Aorta (tissue), 5 donors: ENCODE data around the gene EPG5. TPM values are rescaled to one million over a fixed set of nuclear protein-coding genes. Genes with fewer than 3 reads are reported as not detected.
"Not testable (repeated sequence)": the region's sequence is repeated elsewhere in the genome, so short reads cannot be mapped to it uniquely, and the experiment has no call there.

Experiments used
- ATAC-seq: fragments of 200-7000 bp; cut with Tn5 transposase; one replicate; pipeline ENCODE4 v1.9.1; 2022; ENCODE audit warnings: moderate library complexity; ENCODE audit not compliant: low FRiP score
- DNase-seq, 2 donors: peaks; one replicate each; pipeline ENCODE4 v3.0.0-alpha.2; 2020
- H3K27ac ChIP-seq, 2 donors: one replicate each; pipeline ENCODE4 v1.5.1; 2013; ENCODE audit warnings: low read length in 2 of 2, mild to moderate bottlenecking in 2 of 2, moderate library complexity in 2 of 2, control low read depth in 1 of 2, inconsistent platforms in 1 of 2, low read depth in 1 of 2
- H3K27me3 ChIP-seq, 2 donors: one replicate each; pipeline ENCODE4 v1.6.1; 2013; ENCODE audit warnings: control low read depth in 1 of 2, low read length in 1 of 2, mild to moderate bottlenecking in 1 of 2, moderate library complexity in 1 of 2; ENCODE audit not compliant: insufficient read depth in 2 of 2, control insufficient read depth in 1 of 2
- H3K36me3 ChIP-seq, 2 donors: one replicate each; pipeline ENCODE4 v1.6.1; 2013; ENCODE audit warnings: control low read depth in 1 of 2, low read length in 1 of 2, mild to moderate bottlenecking in 1 of 2; ENCODE audit not compliant: insufficient read depth in 2 of 2, control insufficient read depth in 1 of 2
- H3K4me1 ChIP-seq, 2 donors: one replicate each; pipeline ENCODE4 v1.6.1; 2013; ENCODE audit warnings: low read length in 2 of 2, control low read depth in 1 of 2, mild to moderate bottlenecking in 1 of 2, moderate library complexity in 1 of 2; ENCODE audit not compliant: insufficient read depth in 2 of 2, control insufficient read depth in 1 of 2
- H3K4me3 ChIP-seq, 2 donors: one replicate each; pipeline ENCODE4 v1.5.1; 2013; ENCODE audit warnings: low read length in 2 of 2, control low read depth in 1 of 2, mild to moderate bottlenecking in 1 of 2
- H3K9me3 ChIP-seq: one replicate; pipeline ENCODE4 v1.6.1; 2013; ENCODE audit warnings: mild to moderate bottlenecking, low read length; ENCODE audit not compliant: control insufficient read depth
- WGBS, 2 donors: extraction: QIAGEN DNeasy Blood & Tissue Kit; methylation state at CpG; one replicate each; pipeline ENCODE4 v1.1.7; 2013; 5-methylcytosine and 5-hydroxymethylcytosine counted together
- intact Hi-C, 2 donors: fragments of 100-400 bp; cut with DNase I; formaldehyde crosslinking; loops; one replicate each; pipeline versions ENCODE4 v1.14.2 to v1.15.0; 2022
- polyA plus RNA-seq, 2 donors: library from polyadenylated mRNA; stranded (reverse); fragments of 200-250 nt; gene quantifications; one replicate each; pipeline ENCODE4 v1.2.3, GENCODE V29; 2013
- total RNA-seq, 2 donors: library from RNA; stranded (reverse); fragmentation: NEBNext Ultra II Directional; extraction: Animal tissue kit (Norgen Biotek cat#: 25700); gene quantifications; one replicate each; pipeline ENCODE4 v1.2.1, GENCODE V29; 2021
- donor health status: healthy with polysubstance abuse.
- donor health status: Bipolar disorder and iron deficiency.
- donor health status: DM: no; HTN: no; CAD: no.
- donor health status: DM: no; HTN: no; CAD: no.
- donor health status: DM: yes; HTN: yes; CAD: no.

EPG5 gene
- total and polyA plus RNA-seq, 4 donors: 2.5 to 37.3 (median 19.8) TPM

DNA sequence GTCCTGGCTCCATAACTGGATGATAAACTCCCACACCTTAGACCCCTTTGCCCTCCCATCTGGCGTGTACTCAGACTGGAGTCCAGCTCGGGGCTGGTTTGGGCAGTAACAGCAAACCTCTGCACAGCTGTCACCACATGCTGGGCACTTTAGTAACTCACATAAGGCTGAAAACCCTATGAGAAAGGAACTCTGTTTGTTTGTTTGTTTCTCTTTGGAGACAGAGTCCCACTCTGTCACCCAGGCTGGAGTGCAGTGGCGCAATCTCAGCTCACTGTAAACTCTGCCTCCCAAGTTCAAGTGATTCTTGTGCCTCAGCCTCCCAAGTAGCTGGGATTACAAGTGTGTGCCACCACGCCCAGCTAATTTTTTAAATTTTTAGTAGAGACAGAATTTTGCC lies 140.4 kb downstream of the EPG5 start:
- H3K4me1 ChIP-seq, DNase-seq, H3K36me3 ChIP-seq, H3K9me3 ChIP-seq, H3K27ac ChIP-seq, intact Hi-C loops, ATAC-seq, H3K27me3 ChIP-seq, H3K4me3 ChIP-seq: not testable (repeated sequence)
- WGBS, 2 donors: 94% methylated on average over 4 of the region's 4 CpGs

DNA sequence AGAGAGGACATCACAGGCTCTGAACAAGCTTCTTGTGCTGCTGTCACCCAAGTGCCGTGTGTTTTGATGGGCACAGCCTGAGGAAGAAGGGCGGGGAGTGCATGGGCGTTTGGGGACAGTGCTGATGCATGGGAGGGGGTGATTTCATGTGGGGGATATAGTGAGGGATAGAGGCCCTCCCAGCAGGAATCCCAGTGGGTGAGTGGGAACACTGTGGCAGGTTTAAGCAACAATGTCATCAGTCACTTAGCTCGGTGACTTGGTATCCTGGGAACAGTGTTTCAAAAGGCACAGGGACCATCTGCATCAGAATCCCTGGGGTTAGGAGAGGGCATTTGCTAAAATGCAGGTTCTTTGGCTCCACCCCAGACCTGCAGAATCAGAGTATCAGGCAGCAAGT lies 141.0 kb downstream of the EPG5 start:
- no peaks in the 10 kb centered on the region for H3K36me3 ChIP-seq
- WGBS, 2 donors: 83 to 88% methylated on average over 4 of the region's 4 CpGs
- H3K27me3 ChIP-seq: no peaks in the 10 kb centered on the region
- H3K27ac ChIP-seq: no peak overlapping the region
- intact Hi-C loops: no loop called here
- DNase-seq (no peak), ATAC-seq (no peak)
- no peaks in the 10 kb centered on the region for H3K9me3 ChIP-seq
- no peak overlapping the region for H3K4me3 ChIP-seq
- no peaks in the 10 kb centered on the region for H3K4me1 ChIP-seq

DNA sequence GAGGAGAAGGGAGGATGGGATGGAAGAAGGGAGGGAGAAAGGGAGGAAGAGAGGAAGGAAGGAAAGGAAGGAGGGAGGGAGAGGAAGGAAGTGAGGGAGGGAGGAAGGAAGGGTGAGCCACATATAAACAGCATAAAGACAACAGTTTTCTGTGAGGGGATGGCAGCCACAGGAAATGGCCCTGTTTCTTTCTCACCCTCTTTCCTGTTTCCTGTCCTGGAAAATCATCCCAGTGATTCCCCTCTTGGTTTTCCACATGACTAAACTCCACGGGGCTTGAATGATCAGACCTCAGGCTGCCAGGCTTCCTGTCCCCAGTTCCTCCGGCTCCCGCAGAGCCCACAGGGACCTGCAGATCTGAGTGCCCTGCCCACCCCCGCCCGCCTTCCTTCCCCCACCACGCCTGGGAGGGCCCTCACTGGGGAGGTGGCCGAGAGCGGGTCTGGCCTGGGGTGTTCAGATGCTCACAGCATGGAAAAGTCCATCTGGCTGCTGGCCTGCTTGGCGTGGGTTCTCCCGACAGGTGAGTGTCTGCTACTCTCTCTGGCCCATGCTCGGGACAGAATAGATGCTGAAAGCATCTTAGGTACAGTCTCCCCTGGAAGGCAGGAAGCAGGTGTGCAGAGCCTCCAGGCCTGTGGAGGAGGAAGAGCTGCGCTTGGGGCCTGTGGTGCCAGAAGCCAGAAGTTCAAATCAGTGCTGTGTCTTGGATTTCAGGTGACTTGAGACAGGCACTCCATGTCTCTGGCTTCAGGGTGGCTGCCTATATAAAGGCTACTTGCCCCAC lies 141.7 kb downstream of the EPG5 start, which contains the start of gene SIGLEC15:
TSS of gene SIGLEC15 (plus strand) at position 418 of the 787 bp plus-strand sequence. CDS start at position 472, 54 bp downstream.
- ATAC-seq (no peak), DNase-seq (no peak)
- Histone ChIP-seq H3K27ac (no peak within 1 kb of the TSS), H3K36me3 (no peaks in the 10 kb centered on the region), H3K4me1 (no peaks in the 10 kb centered on the region), H3K4me3 (no peak within 1 kb of the TSS), H3K27me3 (no peaks in the 10 kb centered on the region), H3K9me3 (no peaks in the 10 kb centered on the region)
- WGBS, 2 donors: 67 to 79% methylated on average over 12 of the region's 12 CpGs
- intact Hi-C loops: no loop called here

DNA sequence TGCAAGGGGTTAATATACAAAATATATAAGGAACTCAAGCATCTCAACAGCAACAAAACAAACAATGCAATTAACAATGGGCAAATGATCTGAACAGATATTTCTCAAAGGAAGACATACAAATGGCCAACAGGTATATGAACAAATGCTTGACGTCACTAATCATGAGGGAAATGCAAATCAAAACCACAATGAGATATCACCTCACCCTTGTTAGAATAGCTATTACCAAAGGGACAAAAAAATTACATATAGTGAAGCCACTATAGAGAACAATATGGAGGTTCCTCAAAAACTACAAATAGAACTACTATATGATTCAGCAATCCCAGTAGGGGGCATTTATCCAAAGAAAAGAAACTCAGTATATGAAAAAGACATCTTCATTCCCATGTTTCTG lies 145.4 kb downstream of the EPG5 start:
- Histone ChIP-seq H3K9me3 (no peaks in the 10 kb centered on the region), H3K4me3 (no peak overlapping the region), H3K4me1 (no peaks in the 10 kb centered on the region), H3K27me3 (no peaks in the 10 kb centered on the region), H3K36me3 (no peaks in the 10 kb centered on the region), H3K27ac (no peak overlapping the region)
- DNase-seq: no peak
- intact Hi-C loops: no loop called here
- WGBS, 2 donors: 82 to 86% methylated on average over 1 of the region's 1 CpG
- ATAC-seq: no peak

DNA sequence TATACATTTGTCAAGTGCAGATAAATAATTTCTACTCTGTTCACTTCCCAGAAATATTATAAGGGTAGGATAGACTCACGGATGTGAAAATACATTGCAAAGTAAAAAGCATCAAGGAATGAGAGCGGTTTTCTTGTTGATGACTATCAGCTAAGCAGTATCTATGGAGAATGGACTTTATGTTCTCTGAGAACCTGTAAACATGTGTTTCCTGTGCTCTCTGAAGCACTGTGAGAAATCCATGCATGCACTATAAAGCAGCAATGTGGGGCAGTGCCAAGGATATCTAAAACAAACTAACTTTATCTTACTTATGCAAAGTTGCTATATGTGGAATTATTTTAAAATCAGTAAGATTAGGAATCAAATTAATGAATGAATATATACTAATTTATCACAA lies 146.1 kb downstream of the EPG5 start:
- H3K4me3 ChIP-seq: no peak overlapping the region
- H3K36me3 ChIP-seq: no peaks in the 10 kb centered on the region
- DNase-seq (no peak), ATAC-seq (no peak)
- no peaks in the 10 kb centered on the region for H3K27me3 ChIP-seq
- H3K9me3 ChIP-seq: no peaks in the 10 kb centered on the region
- no peaks in the 10 kb centered on the region for H3K4me1 ChIP-seq
- H3K27ac ChIP-seq: no peak overlapping the region
- 71 to 77% methylated on average over 2 of the region's 2 CpGs for WGBS, 2 donors
- intact Hi-C loops: no loop called here

DNA sequence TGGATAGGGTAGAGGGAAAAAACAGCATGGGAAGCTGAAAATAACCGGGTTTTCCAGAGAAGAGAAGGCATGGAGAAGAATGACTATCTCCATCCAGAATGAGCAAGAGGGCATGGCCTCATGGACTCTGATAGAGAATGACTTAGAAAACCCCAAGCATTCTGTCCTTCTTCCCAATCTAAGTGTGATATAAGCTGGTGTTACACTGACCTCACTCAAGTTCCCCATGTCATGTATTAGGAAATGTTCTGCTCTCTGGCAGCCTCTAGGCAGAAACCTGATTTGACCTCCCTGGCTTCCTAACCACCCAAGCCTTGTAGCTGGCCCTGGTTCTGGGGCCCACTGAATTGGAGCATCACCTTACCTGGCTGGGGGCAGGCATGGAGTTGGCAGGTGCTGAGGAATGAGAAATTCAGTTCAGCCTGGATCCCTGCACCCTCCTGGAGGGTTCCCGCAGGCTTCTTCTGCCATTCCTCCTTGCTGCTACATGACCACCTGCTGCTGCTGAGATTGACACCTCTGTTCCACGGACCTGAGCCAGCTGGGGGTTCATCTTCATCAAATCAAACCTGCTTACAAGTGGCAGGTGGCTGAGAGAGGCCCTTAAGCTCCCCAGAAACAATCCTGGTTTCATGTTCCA lies 146.9 kb downstream of the EPG5 start:
- WGBS, 2 donors: 52 to 74% methylated on average over 3 of the region's 3 CpGs
- DNase-seq: no peak
- ATAC-seq: no peak
- no peaks in the 10 kb centered on the region for H3K9me3 ChIP-seq
- H3K27me3 ChIP-seq: no peaks in the 10 kb centered on the region
- no peaks in the 10 kb centered on the region for H3K36me3 ChIP-seq
- no peaks in the 10 kb centered on the region for H3K4me1 ChIP-seq
- H3K4me3 ChIP-seq: no peak overlapping the region
- no peak overlapping the region for H3K27ac ChIP-seq
- intact Hi-C loops: no loop called here

DNA sequence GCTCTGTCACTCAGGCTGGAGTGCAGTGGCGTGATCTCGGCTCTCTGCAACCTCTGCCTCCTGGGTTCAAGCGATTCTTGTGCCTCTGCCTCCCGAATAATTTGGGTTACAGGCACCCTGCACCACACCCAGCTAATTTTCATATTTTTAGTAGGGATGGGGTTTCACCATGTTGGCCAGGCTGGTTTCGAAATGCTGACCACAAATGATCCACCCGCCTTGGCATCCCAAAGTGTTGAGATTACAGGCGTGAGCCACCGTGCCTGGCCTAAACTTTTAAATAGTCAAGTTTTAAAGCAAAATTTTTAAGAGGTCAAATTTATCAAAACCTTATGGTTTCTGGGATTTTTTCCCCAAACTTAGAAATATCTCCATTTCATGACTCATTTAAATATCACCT lies 148.4 kb downstream of the EPG5 start:
- H3K4me1 ChIP-seq, H3K27me3 ChIP-seq, H3K27ac ChIP-seq, H3K4me3 ChIP-seq, H3K9me3 ChIP-seq, DNase-seq, intact Hi-C loops, ATAC-seq, H3K36me3 ChIP-seq: not testable (repeated sequence)
- 91 to 92% methylated on average over 8 of the region's 8 CpGs for WGBS, 2 donors

DNA sequence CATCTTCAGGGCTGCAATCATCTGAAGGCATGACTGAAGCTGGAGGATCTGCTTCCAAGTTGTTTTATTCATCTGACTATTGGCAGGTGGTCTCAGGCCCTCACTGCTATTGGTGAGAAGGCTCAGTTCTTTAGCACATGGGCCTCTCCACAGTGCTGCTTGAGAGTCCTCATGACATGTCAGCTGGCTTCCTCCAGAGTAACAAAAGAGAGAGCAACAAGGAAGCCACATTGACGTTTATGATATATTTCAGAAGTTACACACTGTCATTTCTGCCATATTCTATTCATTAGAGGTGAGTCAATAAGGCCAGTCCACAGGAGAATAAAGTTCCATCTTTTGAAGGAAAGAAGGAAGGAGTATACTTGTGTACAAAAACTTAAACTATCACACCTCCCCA lies 149.6 kb downstream of the EPG5 start:
- DNase-seq (no peak), ATAC-seq (no peak)
- H3K9me3 ChIP-seq: no peaks in the 10 kb centered on the region
- H3K27me3 ChIP-seq: no peaks in the 10 kb centered on the region
- no peaks in the 10 kb centered on the region for H3K4me1 ChIP-seq
- no peak overlapping the region for H3K4me3 ChIP-seq
- intact Hi-C loops: no loop called here
- WGBS, 2 donors: 72 to 83% methylated on average over 1 of the region's 1 CpG
- H3K27ac ChIP-seq: no peak overlapping the region
- H3K36me3 ChIP-seq: no peaks in the 10 kb centered on the region

DNA sequence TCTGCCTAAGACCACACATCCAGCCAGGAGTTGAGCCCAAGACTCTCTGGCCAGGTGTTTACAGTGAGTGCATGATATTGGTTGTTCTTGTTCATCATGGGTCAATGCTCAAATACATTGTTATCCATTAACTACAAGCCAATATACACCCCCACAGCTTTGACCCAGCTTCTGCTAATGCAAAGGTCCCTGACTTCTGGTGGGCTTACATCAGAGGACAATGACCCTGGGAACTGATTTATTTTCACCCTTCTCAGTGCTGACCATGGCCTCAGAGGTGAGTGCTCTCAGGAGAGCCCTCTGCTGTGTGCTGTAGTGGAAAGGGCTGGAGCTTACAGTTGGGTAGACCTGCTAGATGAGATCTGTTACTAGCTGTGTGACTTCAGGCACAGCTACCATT lies 152.4 kb downstream of the EPG5 start:
- H3K9me3 ChIP-seq, H3K4me1 ChIP-seq, H3K27me3 ChIP-seq, H3K27ac ChIP-seq, H3K4me3 ChIP-seq, intact Hi-C loops, H3K36me3 ChIP-seq, ATAC-seq, DNase-seq: not testable (repeated sequence)
